ENCODE results near the gene NUP35.
"Not testable (repeated sequence)": the region's sequence is repeated elsewhere in the genome, so short reads cannot be mapped to it uniquely, and the experiment has no call there.

NUP35 gene

GRCh38 chr2:183123959-183124221, 353 bp upstream of the NUP35 start:
- Histone ChIP-seq H3K27ac (peak overlapping the region; percentile 64 to 94 (median 90); a peak in 21 of 22 replicates), H3K4me1 (peaks cover 11 to 17% (median 14%) of the 10 kb centered on the region in 10 experiments), H3K27me3 (no peaks in the 10 kb centered on the region), H3K9me3 (replicated peaks in 1 of 11) (no peaks in the 10 kb centered on the region), H3K4me3 (peak overlapping the region; percentile 76 to 99 (median 88)), H3K4me2 (peak overlapping the region; percentile 58 to 98 (median 84)), H3K36me3 (peaks cover 7 to 15% (median 12%) of the 10 kb centered on the region in 11 experiments; a peak in 20 of 22 replicates), H4K20me1 (peaks cover 0 to 33% (median 22%) of the 10 kb centered on the region in 11 experiments; a peak in 9 of 22 replicates), H3K9ac (peak overlapping the region; percentile 84 to 93 (median 87))
- no peak for TF ChIP-seq Cebpa-rat (IDR thresholded peaks at IDR 0.05)

DNA sequence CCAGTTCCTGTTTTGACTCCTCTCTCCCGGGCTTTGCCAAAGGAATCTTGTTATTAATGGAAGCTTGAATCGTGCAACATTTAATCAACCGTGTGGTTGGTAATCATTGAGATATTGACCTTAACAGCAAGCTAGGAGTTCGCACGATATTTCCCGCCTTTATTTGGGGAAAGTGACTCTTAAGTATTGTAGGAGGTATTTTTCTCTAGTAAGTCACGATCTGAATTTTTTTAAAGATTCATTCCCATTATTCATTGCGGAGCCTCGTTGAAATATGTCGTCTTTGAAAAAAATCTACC, 663 bp downstream of the NUP35 start:
- H3K9ac ChIP-seq = peak overlapping the region; percentile 84 to 93 (median 87)
- H4K20me1 ChIP-seq = peaks cover 0 to 44% (median 31%) of the 10 kb centered on the region in 11 experiments; a peak in 11 of 22 replicates
- peaks cover 16 to 25% (median 19%) of the 10 kb centered on the region in 11 experiments; a peak in 21 of 22 replicates for H3K36me3 ChIP-seq
- no peak for TF ChIP-seq Cebpa-rat (IDR thresholded peaks at IDR 0.05)
- peak overlapping the region in 10 of 11 experiments; percentile 84 to 94 (median 90); a peak in 21 of 22 replicates for H3K27ac ChIP-seq
- peaks cover 11 to 17% (median 14%) of the 10 kb centered on the region in 10 experiments for H3K4me1 ChIP-seq
- no peaks in the 10 kb centered on the region for H3K9me3 ChIP-seq (replicated peaks in 1 of 11)
- peak overlapping the region; percentile 80 to 98 (median 86) for H3K4me2 ChIP-seq
- no peaks in the 10 kb centered on the region for H3K27me3 ChIP-seq
- H3K4me3 ChIP-seq = peak overlapping the region; percentile 76 to 99 (median 88)

- TF ChIP-seq Cebpa-rat (IDR thresholded peaks at IDR 0.05) = no peak
- H3K36me3 ChIP-seq = peaks cover 24 to 34% (median 28%) of the 10 kb centered on the region in 11 experiments; a peak in 21 of 22 replicates
- H3K9me3 ChIP-seq (replicated peaks in 1 of 11) = no peaks in the 10 kb centered on the region
- peak overlapping the region in 9 of 10 experiments; percentile 76 to 95 (median 87); a peak in 17 of 20 replicates for H3K4me3 ChIP-seq
- H3K9ac ChIP-seq = peak overlapping the region in 3 of 11 experiments; percentile 84 to 93 (median 87); a peak in 2 of 22 replicates
- H3K27me3 ChIP-seq = no peaks in the 10 kb centered on the region
- H3K4me2 ChIP-seq = peak overlapping the region; percentile 80 to 98 (median 86)
- H3K27ac ChIP-seq = peak overlapping the region in 1 of 11 experiments; percentile 86; a peak in 1 of 22 replicates
- peaks cover 11 to 17% (median 14%) of the 10 kb centered on the region in 10 experiments for H3K4me1 ChIP-seq
- H4K20me1 ChIP-seq = peaks cover 0 to 53% (median 38%) of the 10 kb centered on the region in 11 experiments; a peak in 12 of 22 replicates
These were observed 1.6 kb downstream of the NUP35 start for GRCh38 chr2:183125659-183126341.

DNA sequence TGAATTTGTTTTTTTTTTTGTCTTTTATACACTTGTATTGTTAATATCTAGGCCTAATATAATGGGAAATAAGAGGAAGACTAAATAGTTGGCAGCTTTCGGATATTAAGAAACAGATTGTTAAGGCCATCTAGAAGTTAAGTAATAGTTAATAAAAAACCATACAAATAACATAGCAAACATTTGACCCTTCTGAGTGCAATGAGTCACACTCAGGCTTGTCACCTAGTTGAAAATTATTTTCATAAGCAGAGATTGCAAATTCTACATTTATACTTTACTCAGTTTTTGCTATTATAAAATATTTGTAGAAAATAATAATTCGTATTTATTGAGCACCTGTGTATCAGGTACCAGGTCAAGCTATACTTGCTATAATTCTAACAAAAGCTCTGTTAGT, 2.4 kb downstream of the NUP35 start:
- H3K27ac ChIP-seq = no peak overlapping the region
- peak overlapping the region in 4 of 11 experiments; percentile 80 to 98 (median 84); a peak in 4 of 22 replicates for H3K4me2 ChIP-seq
- no peaks in the 10 kb centered on the region for H3K9me3 ChIP-seq (replicated peaks in 1 of 11)
- H4K20me1 ChIP-seq = peaks cover 0 to 61% (median 44%) of the 10 kb centered on the region in 11 experiments; a peak in 13 of 22 replicates
- peaks cover 33 to 42% (median 36%) of the 10 kb centered on the region in 11 experiments; a peak in 21 of 22 replicates for H3K36me3 ChIP-seq
- H3K27me3 ChIP-seq = no peaks in the 10 kb centered on the region
- peaks cover 11 to 17% (median 14%) of the 10 kb centered on the region in 10 experiments for H3K4me1 ChIP-seq
- no peak for TF ChIP-seq Cebpa-rat (IDR thresholded peaks at IDR 0.05)
- H3K4me3 ChIP-seq = no peak overlapping the region; a peak in 2 of 20 replicates
- no peak overlapping the region for H3K9ac ChIP-seq

GRCh38 chr2:183134016-183134415, 9.8 kb downstream of the NUP35 start:
- no peaks in the 10 kb centered on the region for H3K4me1 ChIP-seq
- no peak overlapping the region for H3K4me2 ChIP-seq
- H3K9ac ChIP-seq = no peak overlapping the region
- no peaks in the 10 kb centered on the region for H3K27me3 ChIP-seq
- peaks cover 0 to 57% (median 24%) of the 10 kb centered on the region in 11 experiments; a peak in 14 of 22 replicates for H4K20me1 ChIP-seq
- H3K36me3 ChIP-seq = peaks cover 59 to 100% (median 89%) of the 10 kb centered on the region in 11 experiments
- no peak overlapping the region for H3K27ac ChIP-seq
- no peak for TF ChIP-seq Cebpa-rat (IDR thresholded peaks at IDR 0.05)
- H3K9me3 ChIP-seq (replicated peaks in 1 of 11) = 0 out of 22 replicates have a peak, but pooled peaks cover 0 to 2% (median 0%) of the 10 kb centered on the region in 11 experiments
- no peak overlapping the region for H3K4me3 ChIP-seq

- Histone ChIP-seq H3K27me3 (no peaks in the 10 kb centered on the region), H4K20me1 (peaks cover 0 to 29% (median 0%) of the 10 kb centered on the region in 11 experiments; a peak in 5 of 22 replicates), H3K9me3 (replicated peaks in 1 of 11) (peaks cover 30 to 54% (median 43%) of the 10 kb centered on the region in 11 experiments), H3K4me3 (no peak overlapping the region), H3K27ac (no peak overlapping the region), H3K4me2 (no peak overlapping the region), H3K36me3 (peaks cover 69 to 100% (median 94%) of the 10 kb centered on the region in 11 experiments), H3K4me1 (no peaks in the 10 kb centered on the region), H3K9ac (no peak overlapping the region)
- TF ChIP-seq Cebpa-rat (IDR thresholded peaks at IDR 0.05) = no peak
These were observed 24.7 kb downstream of the NUP35 start for GRCh38 chr2:183148955-183149354.

DNA sequence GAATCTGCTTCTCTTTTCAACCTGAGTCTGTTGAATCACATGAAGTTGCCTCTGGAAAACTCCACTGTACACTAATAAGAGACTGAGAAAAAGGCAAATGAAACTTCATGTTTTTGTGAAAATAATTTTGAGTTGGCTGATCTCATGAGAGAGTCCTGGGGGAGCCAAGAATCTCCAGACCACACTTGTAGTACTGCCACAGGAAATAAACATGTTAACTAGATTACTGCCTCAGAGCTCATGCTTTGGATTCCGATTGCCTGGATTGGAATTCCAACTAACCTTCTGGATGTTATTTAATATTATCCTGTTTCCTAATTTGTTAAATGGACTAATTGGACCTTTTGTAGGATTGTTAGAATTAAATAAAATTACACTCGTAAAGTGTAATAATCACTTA, 25.2 kb downstream of the NUP35 start:
- TF ChIP-seq Cebpa-rat (IDR thresholded peaks at IDR 0.05) = no peak
- Histone ChIP-seq H3K4me1 (no peaks in the 10 kb centered on the region), H3K27ac (no peak overlapping the region), H3K9ac (no peak overlapping the region), H3K9me3 (replicated peaks in 1 of 11) (peaks cover 27 to 54% (median 43%) of the 10 kb centered on the region in 11 experiments), H3K4me3 (no peak overlapping the region), H4K20me1 (peaks cover 0 to 31% (median 0%) of the 10 kb centered on the region in 11 experiments; a peak in 5 of 22 replicates), H3K4me2 (no peak overlapping the region), H3K36me3 (peaks cover 64 to 100% (median 94%) of the 10 kb centered on the region in 11 experiments), H3K27me3 (no peaks in the 10 kb centered on the region)

GRCh38 chr2:183152280-183152679, 28.0 kb downstream of the NUP35 start:
- H3K4me2 ChIP-seq, H3K27ac ChIP-seq, H3K4me1 ChIP-seq, H3K27me3 ChIP-seq, H3K4me3 ChIP-seq, H3K9ac ChIP-seq: not testable (repeated sequence)
- H4K20me1 ChIP-seq = peaks cover 0 to 26% (median 0%) of the 10 kb centered on the region in 11 experiments; a peak in 5 of 22 replicates
- peaks cover 15 to 33% (median 21%) of the 10 kb centered on the region in 11 experiments; a peak in 21 of 22 replicates for H3K9me3 ChIP-seq (replicated peaks in 1 of 11)
- peaks cover 50 to 100% (median 88%) of the 10 kb centered on the region in 11 experiments for H3K36me3 ChIP-seq

GRCh38 chr2:183153967-183154366, 29.7 kb downstream of the NUP35 start:
- Histone ChIP-seq H3K27ac (no peak overlapping the region), H3K36me3 (peaks cover 57 to 100% (median 87%) of the 10 kb centered on the region in 11 experiments), H3K9me3 (replicated peaks in 1 of 11) (peaks cover 10 to 22% (median 16%) of the 10 kb centered on the region in 11 experiments; a peak in 21 of 22 replicates), H3K4me1 (no peaks in the 10 kb centered on the region), H3K4me3 (no peak overlapping the region), H3K27me3 (no peaks in the 10 kb centered on the region), H3K4me2 (no peak overlapping the region), H3K9ac (no peak overlapping the region), H4K20me1 (peaks cover 0 to 17% (median 0%) of the 10 kb centered on the region in 11 experiments; a peak in 3 of 22 replicates)
- no peak for TF ChIP-seq Cebpa-rat (IDR thresholded peaks at IDR 0.05)

GRCh38 chr2:183154772-183155171, 30.5 kb downstream of the NUP35 start:
- H3K36me3 ChIP-seq = peaks cover 65 to 100% (median 89%) of the 10 kb centered on the region in 11 experiments

More at GRCh38 chr2:183154772-183155171, 30.5 kb downstream of the NUP35 start:
- H3K27me3 ChIP-seq, H3K4me3 ChIP-seq, H3K27ac ChIP-seq, H3K4me1 ChIP-seq, H3K4me2 ChIP-seq, H3K9ac ChIP-seq: not testable (repeated sequence)
- Histone ChIP-seq H3K9me3 (replicated peaks in 1 of 11) (peaks cover 10 to 22% (median 16%) of the 10 kb centered on the region in 11 experiments; a peak in 21 of 22 replicates), H4K20me1 (peaks cover 0 to 12% (median 0%) of the 10 kb centered on the region in 11 experiments; a peak in 3 of 22 replicates)

All from BLaER1 treated with 17β-estradiol and CSF1 and Interleukin-3, amounts not matched to agents 10 nM and 100 nM (cell line).